DND-41 (cell line): ENCODE data around the gene MAN2A2.
A peak's percentile ranks its signal among the peaks of the same experiment; 100 is the strongest.

Experiments
- ATAC-seq: fragments of 200-7000 bp; cut with Tn5 transposase; 3 replicates; pipeline ENCODE4 v1.9.1; 2021; ENCODE audit warnings: low read depth; ENCODE audit not compliant: insufficient read depth
- DNase-seq: peaks from one replicate; pipeline ENCODE4 v3.0.0-alpha.2; 2020
- H2AFZ ChIP-seq: 2 replicates; pipeline ENCODE4 v1.6.0; 2012; ENCODE audit warnings: low read depth, low read length
- H3K27ac ChIP-seq: 2 replicates; pipeline ENCODE4 v1.5.1; 2012; ENCODE audit warnings: low read length, inconsistent platforms
- H3K27me3 ChIP-seq: fragments of 200-600 bp; sonication (generic); 2 replicates; pipeline ENCODE4 v1.6.0; 2012; ENCODE audit warnings: low read length, mild to moderate bottlenecking, inconsistent platforms; ENCODE audit not compliant: insufficient read depth, poor library complexity
- H3K36me3 ChIP-seq: 2 replicates; pipeline ENCODE4 v1.5.1; 2012; ENCODE audit warnings: low read length, inconsistent platforms; ENCODE audit not compliant: insufficient read depth
- H3K4me1 ChIP-seq: 2 replicates; pipeline ENCODE4 v1.5.1; 2012; ENCODE audit warnings: mild to moderate bottlenecking, low read length; ENCODE audit not compliant: insufficient read depth
- H3K4me2 ChIP-seq: 2 replicates; pipeline ENCODE4 v1.6.0; 2012; ENCODE audit warnings: mild to moderate bottlenecking, moderate library complexity, low read length, inconsistent platforms; ENCODE audit not compliant: insufficient read depth
- H3K4me3 ChIP-seq, 2 experiments: fragments of 200-600 bp in 1 of 2; shearing (Covaris generic) in 1 of 2; 2 replicates each; pipeline ENCODE4 v1.5.1; 2012 to 2016; ENCODE audit warnings: inconsistent platforms in 2 of 2, low read length in 2 of 2, mild to moderate bottlenecking in 2 of 2, low read depth in 1 of 2, moderate library complexity in 1 of 2
- H3K79me2 ChIP-seq: 2 replicates; pipeline ENCODE4 v1.6.0; 2012; ENCODE audit warnings: low read length, inconsistent platforms; ENCODE audit not compliant: insufficient read depth
- H3K9ac ChIP-seq: 2 replicates; pipeline ENCODE4 v1.6.0; 2012; ENCODE audit warnings: low read depth, mild to moderate bottlenecking, inconsistent platforms, low read length, moderate library complexity
- H3K9me3 ChIP-seq: 2 replicates; pipeline ENCODE4 v1.5.1; 2012; ENCODE audit warnings: low read length, moderate library complexity, mild to moderate bottlenecking, inconsistent platforms; ENCODE audit not compliant: insufficient read depth, severe bottlenecking
- H4K20me1 ChIP-seq: 2 replicates; pipeline ENCODE4 v1.6.0; 2012; ENCODE audit warnings: low read length; ENCODE audit not compliant: insufficient read depth
- EZH2 ChIP-seq: IDR thresholded peaks from 3 replicates; pipeline ENCODE4 v1.6.1; 2012; ENCODE audit warnings: borderline replicate concordance, low read depth, mild to moderate bottlenecking, moderate library complexity, low read length, inconsistent platforms; ENCODE audit not compliant: severe bottlenecking
- TF ChIP-seq, protein P1 (sequence below): IDR thresholded peaks from 2 replicates; pipeline ENCODE4 v1.5.1; 2012; ENCODE audit warnings: borderline replicate concordance, low read length, moderate library complexity, mild to moderate bottlenecking; ENCODE audit not compliant: poor library complexity, severe bottlenecking; ENCODE audit errors: extremely low read depth

MAN2A2 gene

DNA sequence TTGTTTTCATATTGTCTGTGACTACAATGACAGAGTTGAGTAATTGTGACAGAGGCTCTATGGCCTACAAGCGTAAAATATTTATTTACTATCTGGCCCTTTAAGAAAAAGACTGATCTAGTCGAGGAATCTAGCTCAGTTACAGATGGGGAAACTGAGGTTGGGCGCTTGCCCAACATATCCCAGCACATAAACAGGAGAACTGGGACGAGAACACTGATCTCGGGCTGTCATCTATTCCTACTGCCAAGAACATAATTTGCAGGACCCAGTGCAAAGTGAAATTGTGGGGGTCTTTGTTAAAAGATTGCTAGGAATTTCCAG lies 16.8 kb upstream of the MAN2A2 start:
- H3K4me2 ChIP-seq: no peak overlapping the region
- H3K4me1 ChIP-seq: peaks cover 17% of the 10 kb centered on the region
- no peak overlapping the region for H3K27ac ChIP-seq
- H2AFZ ChIP-seq: no peak overlapping the region
- TF ChIP-seq, protein P1, sequence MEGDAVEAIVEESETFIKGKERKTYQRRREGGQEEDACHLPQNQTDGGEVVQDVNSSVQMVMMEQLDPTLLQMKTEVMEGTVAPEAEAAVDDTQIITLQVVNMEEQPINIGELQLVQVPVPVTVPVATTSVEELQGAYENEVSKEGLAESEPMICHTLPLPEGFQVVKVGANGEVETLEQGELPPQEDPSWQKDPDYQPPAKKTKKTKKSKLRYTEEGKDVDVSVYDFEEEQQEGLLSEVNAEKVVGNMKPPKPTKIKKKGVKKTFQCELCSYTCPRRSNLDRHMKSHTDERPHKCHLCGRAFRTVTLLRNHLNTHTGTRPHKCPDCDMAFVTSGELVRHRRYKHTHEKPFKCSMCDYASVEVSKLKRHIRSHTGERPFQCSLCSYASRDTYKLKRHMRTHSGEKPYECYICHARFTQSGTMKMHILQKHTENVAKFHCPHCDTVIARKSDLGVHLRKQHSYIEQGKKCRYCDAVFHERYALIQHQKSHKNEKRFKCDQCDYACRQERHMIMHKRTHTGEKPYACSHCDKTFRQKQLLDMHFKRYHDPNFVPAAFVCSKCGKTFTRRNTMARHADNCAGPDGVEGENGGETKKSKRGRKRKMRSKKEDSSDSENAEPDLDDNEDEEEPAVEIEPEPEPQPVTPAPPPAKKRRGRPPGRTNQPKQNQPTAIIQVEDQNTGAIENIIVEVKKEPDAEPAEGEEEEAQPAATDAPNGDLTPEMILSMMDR: no peak
- no peak for TF ChIP-seq EZH2
- H3K9me3 ChIP-seq: no peaks in the 10 kb centered on the region
- no peaks in the 10 kb centered on the region for H3K27me3 ChIP-seq
- no peak overlapping the region for H3K9ac ChIP-seq
- H4K20me1 ChIP-seq: peaks cover 6% of the 10 kb centered on the region; the same call in 1 of the 2 replicates
- H3K4me3 ChIP-seq: no peak overlapping the region
- H3K36me3 ChIP-seq: peaks cover 5% of the 10 kb centered on the region
- ATAC-seq: no peak
- DNase-seq: no peak
- no peaks in the 10 kb centered on the region for H3K79me2 ChIP-seq

DNA sequence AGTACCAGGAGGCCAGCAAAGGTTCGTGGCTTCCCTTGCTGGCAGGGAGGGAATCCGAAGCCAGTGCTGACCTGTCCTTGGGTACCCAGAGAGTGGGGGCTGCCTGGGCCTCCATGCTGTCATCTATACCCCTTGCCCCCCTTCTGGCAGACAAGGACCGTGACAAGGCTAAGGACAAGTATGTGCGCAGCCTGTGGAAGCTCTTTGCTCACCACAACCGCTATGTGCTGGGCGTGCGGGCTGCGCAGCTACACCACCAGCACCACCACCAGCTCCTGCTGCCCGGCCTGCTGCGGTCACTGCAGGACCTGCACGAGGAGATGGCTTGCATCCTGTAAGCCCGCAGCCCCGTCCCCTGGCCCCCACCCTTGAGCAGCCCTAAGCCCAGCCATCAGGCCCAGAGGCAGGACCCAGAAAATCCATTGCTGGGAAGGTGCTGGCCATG lies 16.0 kb upstream of the MAN2A2 start:
- no peak for ATAC-seq
- no peak overlapping the region for H3K4me3 ChIP-seq
- H3K4me1 ChIP-seq: peaks cover 17% of the 10 kb centered on the region
- H3K27ac ChIP-seq: no peak overlapping the region
- no peaks in the 10 kb centered on the region for H3K79me2 ChIP-seq
- no peak overlapping the region for H3K4me2 ChIP-seq
- H3K27me3 ChIP-seq: no peaks in the 10 kb centered on the region
- H2AFZ ChIP-seq: no peak overlapping the region
- no peak for DNase-seq
- TF ChIP-seq, protein P1: no peak
- TF ChIP-seq EZH2: no peak
- no peaks in the 10 kb centered on the region for H3K9me3 ChIP-seq
- no peaks in the 10 kb centered on the region; the same call in 1 of the 2 replicates for H3K36me3 ChIP-seq
- no peak overlapping the region for H3K9ac ChIP-seq
- H4K20me1 ChIP-seq: peaks cover 6% of the 10 kb centered on the region; the same call in 1 of the 2 replicates

DNA sequence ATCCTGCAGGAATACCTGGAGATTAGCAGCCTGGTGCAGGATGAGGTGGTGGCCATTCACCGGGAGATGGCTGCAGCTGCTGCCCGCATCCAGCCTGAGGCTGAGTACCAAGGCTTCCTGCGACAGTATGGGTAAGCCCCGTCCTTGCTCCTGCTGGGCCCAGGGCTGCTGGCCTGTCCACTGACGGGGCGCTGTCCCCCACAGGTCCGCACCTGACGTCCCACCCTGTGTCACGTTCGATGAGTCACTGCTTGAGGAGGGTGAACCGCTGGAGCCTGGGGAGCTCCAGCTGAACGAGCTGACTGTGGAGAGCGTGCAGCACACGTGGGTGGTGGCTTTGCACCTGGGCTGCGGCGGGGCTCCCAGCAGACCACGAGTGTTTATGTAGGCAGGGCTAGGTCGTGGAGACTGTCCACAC lies 13.8 kb upstream of the MAN2A2 start:
- H3K4me3 ChIP-seq: no peak overlapping the region
- no peak overlapping the region for H3K27ac ChIP-seq
- TF ChIP-seq, protein P1: no peak
- no peak for TF ChIP-seq EZH2
- ATAC-seq (peak; percentile 74), DNase-seq (peak; percentile 52)
- no peaks in the 10 kb centered on the region for H3K36me3 ChIP-seq
- no peaks in the 10 kb centered on the region for H3K79me2 ChIP-seq
- H3K9ac ChIP-seq: no peak overlapping the region
- no peak overlapping the region for H2AFZ ChIP-seq
- H3K27me3 ChIP-seq: no peaks in the 10 kb centered on the region
- no peaks in the 10 kb centered on the region for H3K9me3 ChIP-seq
- H3K4me2 ChIP-seq: no peak overlapping the region
- peaks cover 22% of the 10 kb centered on the region for H3K4me1 ChIP-seq
- H4K20me1 ChIP-seq: peaks cover 6% of the 10 kb centered on the region; the same call in 1 of the 2 replicates
